ENCODE results near the gene TEAD1. TPM values are rescaled to one million over a fixed set of nuclear protein-coding genes. Genes with fewer than 3 reads are reported as not detected.
A peak's percentile ranks its signal among the peaks of the same experiment; 100 is the strongest.

The TEAD1 gene
- polyA plus RNA-seq, 1 donor (not counting 4 experiments of a cell fraction or from before 2014, with no cell fraction given), result 32.7 TPM

DNA sequence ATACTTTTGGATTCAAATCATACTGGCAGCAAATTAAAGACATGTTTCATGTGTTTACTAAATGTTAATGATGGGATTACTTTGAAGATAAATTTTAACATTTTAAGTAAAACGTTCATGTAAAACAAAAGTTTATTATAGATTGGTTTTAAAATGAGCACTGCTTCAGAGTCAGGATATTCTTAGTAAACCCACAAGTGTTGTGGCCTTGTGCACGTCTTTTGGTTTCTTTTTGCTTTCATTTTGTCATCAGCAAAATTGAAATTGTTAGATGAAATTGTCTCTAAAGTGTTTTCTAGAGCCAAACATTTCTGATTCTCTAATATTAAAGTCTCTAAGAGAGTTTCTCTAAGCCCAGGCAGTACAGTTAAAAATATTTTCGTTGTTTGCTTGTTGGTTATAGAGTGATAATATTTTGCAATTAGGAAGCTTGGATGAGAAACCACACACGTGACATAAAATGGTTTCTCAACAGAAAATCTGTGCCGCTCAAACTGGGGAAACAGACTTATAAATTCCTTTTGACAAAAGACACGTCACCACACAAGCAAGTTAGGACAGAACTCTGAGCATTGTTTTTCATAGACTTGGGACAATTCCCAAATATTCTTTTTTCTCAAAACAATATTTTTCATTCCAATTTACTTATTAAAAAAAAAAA lies 164.4 kb downstream of the TEAD1 start:
- peaks cover 42% of the 10 kb centered on the region for H3K4me1 ChIP-seq (ENCODE audit: control insufficient read depth, extremely low read depth, insufficient read depth, low read length)
- peaks cover 81% of the 10 kb centered on the region for H3K79me2 ChIP-seq (ENCODE audit: control insufficient read depth, insufficient read depth, low read length)
- no peak for DNase-seq (ENCODE audit: low read depth, low spot score)
- H3K9me3 ChIP-seq (ENCODE audit: control insufficient read depth, low read depth, low read length), result no peaks in the 10 kb centered on the region
- dilution Hi-C loops (cut with MboI; ENCODE audit: extremely low pct_ligation_motif_present, low sequenced_read_pairs), result no loop called here
- no peak for TF ChIP-seq EZH2 (IDR thresholded peaks at IDR 0.05; ENCODE audit: low read length)
- TF ChIP-seq, protein P1, sequence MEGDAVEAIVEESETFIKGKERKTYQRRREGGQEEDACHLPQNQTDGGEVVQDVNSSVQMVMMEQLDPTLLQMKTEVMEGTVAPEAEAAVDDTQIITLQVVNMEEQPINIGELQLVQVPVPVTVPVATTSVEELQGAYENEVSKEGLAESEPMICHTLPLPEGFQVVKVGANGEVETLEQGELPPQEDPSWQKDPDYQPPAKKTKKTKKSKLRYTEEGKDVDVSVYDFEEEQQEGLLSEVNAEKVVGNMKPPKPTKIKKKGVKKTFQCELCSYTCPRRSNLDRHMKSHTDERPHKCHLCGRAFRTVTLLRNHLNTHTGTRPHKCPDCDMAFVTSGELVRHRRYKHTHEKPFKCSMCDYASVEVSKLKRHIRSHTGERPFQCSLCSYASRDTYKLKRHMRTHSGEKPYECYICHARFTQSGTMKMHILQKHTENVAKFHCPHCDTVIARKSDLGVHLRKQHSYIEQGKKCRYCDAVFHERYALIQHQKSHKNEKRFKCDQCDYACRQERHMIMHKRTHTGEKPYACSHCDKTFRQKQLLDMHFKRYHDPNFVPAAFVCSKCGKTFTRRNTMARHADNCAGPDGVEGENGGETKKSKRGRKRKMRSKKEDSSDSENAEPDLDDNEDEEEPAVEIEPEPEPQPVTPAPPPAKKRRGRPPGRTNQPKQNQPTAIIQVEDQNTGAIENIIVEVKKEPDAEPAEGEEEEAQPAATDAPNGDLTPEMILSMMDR (optimal IDR thresholded peaks at IDR 0.05 in 1 of 3, IDR thresholded peaks at IDR 0.05 in 1 of 3, conservative IDR thresholded peaks at IDR 0.05 in 1 of 3; ENCODE audit: extremely low read depth in 1 of 3, insufficient read depth in 2 of 3, low read length in 3 of 3), result no peak
- H3K9ac ChIP-seq (ENCODE audit: control insufficient read depth, extremely low read depth, insufficient read depth, low read length), result peak overlapping the region; percentile 68
- H3K27ac ChIP-seq (ENCODE audit: control insufficient read depth, insufficient read depth, low read length), result peak overlapping the region; percentile 81
- H3K36me3 ChIP-seq (ENCODE audit: control insufficient read depth in 2 of 2, extremely low read depth in 1 of 2, insufficient read depth in 2 of 2, low read length in 2 of 2), result no peaks in the 10 kb centered on the region
- peak overlapping the region in 2 of 3 experiments; percentile 53 to 65 for H3K4me3 ChIP-seq (ENCODE audit: control insufficient read depth in 2 of 3, extremely low read depth in 1 of 3, insufficient read depth in 2 of 3, low read depth in 1 of 3, low read length in 3 of 3)
- peaks cover 4% of the 10 kb centered on the region for H4K20me1 ChIP-seq (ENCODE audit: control insufficient read depth, extremely low read depth, insufficient read depth, low read length)
- FAIRE-seq, result peak; percentile 83
- no peaks in the 10 kb centered on the region for H3K27me3 ChIP-seq (ENCODE audit: control insufficient read depth, extremely low read depth, insufficient read depth, low read length)
- no peak overlapping the region for H2AFZ ChIP-seq (ENCODE audit: control insufficient read depth, low read length)
- peak overlapping the region; percentile 86 for H3K4me2 ChIP-seq (ENCODE audit: control insufficient read depth, extremely low read depth, insufficient read depth, low read depth, low read length)
- H3K9me1 ChIP-seq (ENCODE audit: control insufficient read depth, extremely low read depth, insufficient read depth, low read length), result peaks cover 8% of the 10 kb centered on the region

DNA sequence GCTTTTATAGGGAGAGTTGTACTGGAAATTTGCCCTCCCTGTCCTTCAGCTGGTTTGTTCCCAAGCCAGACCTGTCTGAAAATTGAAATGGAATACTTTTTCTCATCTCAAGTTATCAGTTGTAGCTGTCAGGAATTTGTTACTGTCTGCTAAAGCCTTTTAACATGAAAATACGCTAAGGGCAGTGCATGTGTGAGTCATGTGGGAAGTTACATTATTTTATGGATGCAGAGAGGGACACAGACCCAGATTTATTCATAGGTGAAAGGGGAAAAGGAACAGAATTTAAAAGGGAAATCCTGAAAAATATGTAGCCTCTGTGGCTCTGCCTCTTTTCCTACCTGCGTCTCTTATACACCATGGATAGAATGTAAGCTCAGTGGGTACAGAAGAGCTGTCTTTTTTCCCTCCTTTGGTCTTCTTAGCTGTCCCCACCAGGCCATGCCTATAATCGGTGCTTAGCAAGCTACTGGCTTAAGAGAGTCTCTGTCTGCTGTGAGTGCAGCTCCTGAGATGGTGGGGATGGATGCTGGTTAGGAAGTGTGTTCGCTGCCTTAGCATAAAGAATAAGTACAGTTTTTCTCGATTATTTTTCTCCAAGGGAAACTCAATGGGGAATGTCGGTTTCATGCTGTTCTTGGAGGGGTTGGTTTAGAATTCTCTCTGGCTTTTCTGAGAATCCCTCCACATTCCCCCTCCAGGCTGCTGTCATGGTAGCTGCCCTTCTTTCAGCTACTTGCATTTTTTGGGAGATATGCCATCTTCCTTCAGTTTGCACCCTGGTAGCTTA lies 166.8 kb downstream of the TEAD1 start:
- dilution Hi-C loops (cut with MboI; ENCODE audit: extremely low pct_ligation_motif_present, low sequenced_read_pairs), result no loop called here
- Histone ChIP-seq H3K4me3 (ENCODE audit: control insufficient read depth in 2 of 3, extremely low read depth in 1 of 3, insufficient read depth in 2 of 3, low read depth in 1 of 3, low read length in 3 of 3) (no peak overlapping the region), H2AFZ (ENCODE audit: control insufficient read depth, low read length) (no peak overlapping the region), H3K9me3 (ENCODE audit: control insufficient read depth, low read depth, low read length) (no peaks in the 10 kb centered on the region), H3K27me3 (ENCODE audit: control insufficient read depth, extremely low read depth, insufficient read depth, low read length) (no peaks in the 10 kb centered on the region), H3K79me2 (ENCODE audit: control insufficient read depth, insufficient read depth, low read length) (peaks cover 76% of the 10 kb centered on the region), H3K27ac (ENCODE audit: control insufficient read depth, insufficient read depth, low read length) (peak overlapping the region; percentile 47), H3K36me3 (ENCODE audit: control insufficient read depth in 2 of 2, extremely low read depth in 1 of 2, insufficient read depth in 2 of 2, low read length in 2 of 2) (no peaks in the 10 kb centered on the region), H3K9ac (ENCODE audit: control insufficient read depth, extremely low read depth, insufficient read depth, low read length) (no peak overlapping the region), H3K9me1 (ENCODE audit: control insufficient read depth, extremely low read depth, insufficient read depth, low read length) (peaks cover 8% of the 10 kb centered on the region), H4K20me1 (ENCODE audit: control insufficient read depth, extremely low read depth, insufficient read depth, low read length) (peaks cover 6% of the 10 kb centered on the region), H3K4me2 (ENCODE audit: control insufficient read depth, extremely low read depth, insufficient read depth, low read depth, low read length) (peak overlapping the region; percentile 61), H3K4me1 (ENCODE audit: control insufficient read depth, extremely low read depth, insufficient read depth, low read length) (peaks cover 51% of the 10 kb centered on the region)
- DNase-seq (ENCODE audit: low read depth, low spot score), result no peak
- FAIRE-seq, result peak; percentile 20
- TF ChIP-seq, protein P1 (optimal IDR thresholded peaks at IDR 0.05 in 1 of 3, IDR thresholded peaks at IDR 0.05 in 1 of 3, conservative IDR thresholded peaks at IDR 0.05 in 1 of 3; ENCODE audit: extremely low read depth in 1 of 3, insufficient read depth in 2 of 3, low read length in 3 of 3), result no peak
- TF ChIP-seq EZH2 (IDR thresholded peaks at IDR 0.05; ENCODE audit: low read length), result no peak
